22Rv1 (cell line): ENCODE measurements around the gene SCGB1D4.
"Not testable (repeated sequence)": the region's sequence is repeated elsewhere in the genome, so short reads cannot be mapped to it uniquely, and the experiment has no call there.

Experiments
- CTCF ChIP-seq: fragments of 450-650 bp; IDR thresholded peaks from 2 replicates; pipeline ENCODE4 v1.5.1; 2017; ENCODE audit warnings: mild to moderate bottlenecking
- ZFX ChIP-seq: fragments of 450-650 bp; IDR thresholded peaks from 2 replicates; pipeline ENCODE4 v1.6.1; 2017; ENCODE audit warnings: antibody characterized with exemption, borderline replicate concordance

GRCh38 chr11:62325781-62326180 lies 26.9 kb upstream of the SCGB1D4 start:
- TF ChIP-seq ZFX, CTCF: not testable (repeated sequence)
